Mesenchymal stem cell (in vitro differentiated cells and primary cell): ENCODE results near the gene TRIM33.

Experiments
- DNase-seq: peaks from one replicate; pipeline ENCODE4 v3.0.0-alpha.2; 2013
- H2AFZ ChIP-seq: one replicate; pipeline ENCODE4 v1.6.1; 2013; ENCODE audit warnings: low read depth, mild to moderate bottlenecking, control low read depth, inconsistent platforms, low read length, moderate library complexity
- H2AK5ac ChIP-seq: 2 replicates; pipeline ENCODE4 v1.6.1; 2013; ENCODE audit warnings: low read length, moderate library complexity, mild to moderate bottlenecking, inconsistent platforms; ENCODE audit not compliant: severe bottlenecking
- H2BK120ac ChIP-seq: one replicate; pipeline ENCODE4 v1.6.1; 2013; ENCODE audit warnings: low read depth, mild to moderate bottlenecking, inconsistent platforms, low read length, moderate library complexity
- H2BK12ac ChIP-seq, 2 experiments: one replicate each; pipeline ENCODE4 v1.6.1; 2013; ENCODE audit warnings: inconsistent platforms in 2 of 2, low read length in 2 of 2, mild to moderate bottlenecking in 2 of 2, moderate library complexity in 2 of 2, control low read depth in 1 of 2
- H2BK15ac ChIP-seq: one replicate; pipeline ENCODE4 v1.6.1; 2013; ENCODE audit warnings: mild to moderate bottlenecking, low read depth, inconsistent platforms; ENCODE audit not compliant: poor library complexity, severe bottlenecking
- H2BK5ac ChIP-seq: 2 replicates; pipeline ENCODE4 v1.6.1; 2013; ENCODE audit warnings: low read depth, mild to moderate bottlenecking, low read length, control low read depth, inconsistent platforms; ENCODE audit not compliant: poor library complexity, severe bottlenecking
- H3K14ac ChIP-seq, 2 experiments: one replicate each; pipeline ENCODE4 v1.6.1; 2013; ENCODE audit warnings: inconsistent platforms in 2 of 2, low read length in 2 of 2, control low read depth in 1 of 2, mild to moderate bottlenecking in 1 of 2, moderate library complexity in 1 of 2
- H3K18ac ChIP-seq, 2 experiments: one replicate each; pipeline ENCODE4 v1.6.1; 2013; ENCODE audit warnings: inconsistent platforms in 2 of 2, low read length in 2 of 2, control low read depth in 1 of 2, low read depth in 1 of 2, mild to moderate bottlenecking in 1 of 2
- H3K23ac ChIP-seq, 2 experiments: one replicate each; pipeline ENCODE4 v1.6.1; 2013; ENCODE audit warnings: inconsistent platforms in 2 of 2, low read length in 2 of 2, mild to moderate bottlenecking in 2 of 2, moderate library complexity in 2 of 2, control low read depth in 1 of 2
- H3K27ac ChIP-seq: 2 replicates; pipeline ENCODE4 v1.5.1; 2013; ENCODE audit warnings: mild to moderate bottlenecking, moderate library complexity, low read length, control low read depth, inconsistent platforms; ENCODE audit not compliant: poor library complexity, severe bottlenecking
- H3K27me3 ChIP-seq, 2 experiments: 2 replicates each; pipeline versions ENCODE4 v1.6.1 to v1.7.0; 2013; ENCODE audit warnings: low read length in 2 of 2, mild to moderate bottlenecking in 2 of 2, moderate library complexity in 2 of 2, control low read depth in 1 of 2, inconsistent platforms in 1 of 2; ENCODE audit not compliant: control insufficient read depth in 1 of 2, insufficient read depth in 1 of 2
- H3K36me3 ChIP-seq, 2 experiments: 2 replicates each; pipeline versions ENCODE4 v1.6.1 to v1.7.0; 2013; ENCODE audit warnings: low read length in 2 of 2, control low read depth in 1 of 2, inconsistent platforms in 1 of 2, low read depth in 1 of 2, mild to moderate bottlenecking in 1 of 2; ENCODE audit not compliant: insufficient read depth in 2 of 2, control insufficient read depth in 1 of 2
- H3K4ac ChIP-seq, 2 experiments: one replicate each; pipeline ENCODE4 v1.6.1; 2013; ENCODE audit warnings: inconsistent platforms in 2 of 2, low read length in 2 of 2, mild to moderate bottlenecking in 2 of 2, moderate library complexity in 2 of 2, control low read depth in 1 of 2, low read depth in 1 of 2
- H3K4me1 ChIP-seq: 2 replicates; pipeline ENCODE4 v1.6.1; 2013; ENCODE audit warnings: low read depth, low read length, control low read depth; ENCODE audit not compliant: control insufficient read depth, insufficient read depth
- H3K4me2 ChIP-seq: 2 replicates; pipeline ENCODE4 v1.6.1; 2013; ENCODE audit warnings: low read length, mild to moderate bottlenecking, inconsistent platforms; ENCODE audit not compliant: poor library complexity, severe bottlenecking
- H3K4me3 ChIP-seq, 2 experiments: 2 replicates each; pipeline versions ENCODE4 v1.5.1 to v1.7.0; 2013; ENCODE audit warnings: low read length in 2 of 2, mild to moderate bottlenecking in 2 of 2, control low read depth in 1 of 2, low read depth in 1 of 2; ENCODE audit not compliant: insufficient read depth in 1 of 2
- H3K79me1 ChIP-seq: replicated peaks from 2 replicates; pipeline ENCODE4 v1.6.1; 2013; ENCODE audit warnings: mild to moderate bottlenecking, control low read depth, low read length, inconsistent platforms; ENCODE audit not compliant: poor library complexity, severe bottlenecking
- H3K9ac ChIP-seq: 2 replicates; pipeline ENCODE4 v1.7.0; 2013; ENCODE audit warnings: mild to moderate bottlenecking, low read length, moderate library complexity
- H3K9me3 ChIP-seq: 2 replicates; pipeline ENCODE4 v1.7.0; 2013; ENCODE audit warnings: mild to moderate bottlenecking, low read length; ENCODE audit not compliant: control insufficient read depth
- H4K8ac ChIP-seq: one replicate; pipeline ENCODE4 v1.6.1; 2013; ENCODE audit warnings: inconsistent platforms, mild to moderate bottlenecking, low read length, moderate library complexity
- H4K91ac ChIP-seq: one replicate; pipeline ENCODE4 v1.6.1; 2013; ENCODE audit warnings: mild to moderate bottlenecking, low read length, inconsistent platforms
- WGBS: methylation state at CpG from one replicate; pipeline ENCODE4 v1.1.7; 2013; ENCODE audit warnings: mixed read lengths; 5-methylcytosine and 5-hydroxymethylcytosine counted together

Gene TRIM33

DNA sequence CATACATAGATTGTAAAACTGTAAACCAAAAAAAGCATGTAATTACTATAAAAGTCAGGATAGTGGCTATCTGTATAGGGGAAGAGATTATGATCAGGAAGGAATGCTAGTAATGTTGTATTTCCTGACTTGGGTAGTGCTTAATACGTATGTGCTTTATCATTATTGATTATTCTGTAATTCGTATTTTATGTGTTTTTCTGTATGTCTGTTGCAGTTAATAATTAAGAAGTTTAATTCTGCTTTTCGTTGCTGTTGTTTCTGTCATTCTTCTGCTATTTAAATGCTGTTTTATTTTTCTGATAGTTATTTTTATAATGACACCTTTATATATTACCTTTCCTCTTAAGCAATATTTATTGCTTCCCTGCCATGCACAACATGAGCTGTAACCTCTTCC is 29.3 kb upstream of the TRIM33 start:
- peaks cover 0 to 5% of the 10 kb centered on the region in 2 experiments for H3K27me3 ChIP-seq
- no peak overlapping the region for H3K9ac ChIP-seq
- H2BK12ac ChIP-seq = no peak overlapping the region
- H3K79me1 ChIP-seq = no peaks in the 10 kb centered on the region
- H4K91ac ChIP-seq = no peak overlapping the region
- no peak overlapping the region for H3K4ac ChIP-seq
- H3K18ac ChIP-seq = no peak overlapping the region
- 30% methylated on average over 2 of the region's 3 CpGs for WGBS
- DNase-seq = no peak
- no peak overlapping the region for H2BK5ac ChIP-seq
- H3K14ac ChIP-seq = no peak overlapping the region
- no peak overlapping the region for H2BK120ac ChIP-seq
- H3K4me1 ChIP-seq = no peaks in the 10 kb centered on the region
- H3K9me3 ChIP-seq = no peaks in the 10 kb centered on the region
- H3K4me3 ChIP-seq = no peak overlapping the region
- H2AK5ac ChIP-seq = no peak overlapping the region
- no peak overlapping the region for H2BK15ac ChIP-seq
- no peak overlapping the region for H2AFZ ChIP-seq
- no peak overlapping the region for H3K4me2 ChIP-seq
- no peaks in the 10 kb centered on the region for H3K36me3 ChIP-seq
- no peak overlapping the region for H3K27ac ChIP-seq
- H4K8ac ChIP-seq = no peak overlapping the region
- H3K23ac ChIP-seq = no peak overlapping the region

DNA sequence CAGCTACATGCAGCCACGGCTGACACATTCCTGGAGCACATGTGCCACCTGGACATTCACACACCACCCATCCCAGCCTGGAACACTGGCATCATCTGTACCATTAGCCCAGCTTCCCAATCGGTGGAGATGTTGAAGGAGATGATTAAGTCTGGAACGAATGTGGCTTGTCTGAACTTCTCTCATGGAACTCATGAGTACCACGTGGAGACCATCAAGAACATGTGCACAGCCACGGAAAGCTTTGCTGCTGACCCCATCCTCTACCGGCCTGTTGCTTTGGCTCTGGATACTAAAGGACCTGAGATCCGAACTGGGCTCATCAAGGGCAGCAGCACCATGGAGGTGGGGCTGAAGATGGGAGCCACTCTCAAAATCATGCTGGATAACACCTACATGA is 25.0 kb upstream of the TRIM33 start:
- 89% methylated on average over 7 of the region's 7 CpGs for WGBS
- peak overlapping the region in 1 of 2 experiments; percentile 66 for H3K14ac ChIP-seq
- H3K9ac ChIP-seq = no peak overlapping the region
- no peak overlapping the region for H3K23ac ChIP-seq
- H3K4me3 ChIP-seq = no peak overlapping the region
- no peaks in the 10 kb centered on the region for H3K36me3 ChIP-seq
- no peak overlapping the region for H2AK5ac ChIP-seq
- H4K91ac ChIP-seq = no peak overlapping the region
- H3K4me2 ChIP-seq = no peak overlapping the region
- no peak overlapping the region for H4K8ac ChIP-seq
- no peak overlapping the region for H2BK15ac ChIP-seq
- H2BK120ac ChIP-seq = no peak overlapping the region
- H3K4me1 ChIP-seq = no peaks in the 10 kb centered on the region
- no peaks in the 10 kb centered on the region for H3K79me1 ChIP-seq
- no peak overlapping the region for H3K18ac ChIP-seq
- DNase-seq = no peak
- no peak overlapping the region for H3K27ac ChIP-seq
- H2BK12ac ChIP-seq = no peak overlapping the region
- no peaks in the 10 kb centered on the region for H3K9me3 ChIP-seq
- H2BK5ac ChIP-seq = no peak overlapping the region
- H3K4ac ChIP-seq = no peak overlapping the region
- peaks cover 0 to 5% of the 10 kb centered on the region in 2 experiments for H3K27me3 ChIP-seq
- H2AFZ ChIP-seq = no peak overlapping the region

DNA sequence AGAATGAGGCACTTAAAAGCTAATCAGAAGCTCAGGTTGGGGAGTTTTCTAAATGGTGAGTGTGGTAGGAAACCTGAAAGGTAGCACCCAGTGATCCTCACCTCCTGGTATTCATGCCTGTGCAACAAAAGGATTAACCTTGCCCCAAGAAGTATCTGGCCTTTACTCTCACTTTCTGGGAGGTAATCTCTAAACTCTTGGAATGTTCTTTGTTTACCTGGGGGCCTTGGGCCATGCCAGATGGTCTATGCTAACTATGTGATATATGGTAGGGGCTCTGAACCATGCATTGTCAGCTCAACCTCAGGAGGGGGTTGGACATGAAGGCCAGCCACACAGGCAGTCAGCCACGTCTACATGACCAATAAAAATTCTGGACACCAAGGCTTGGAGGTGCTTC is 24.4 kb upstream of the TRIM33 start:
- Histone ChIP-seq H3K27me3 (peaks cover 0 to 5% of the 10 kb centered on the region in 2 experiments), H3K4me1 (no peaks in the 10 kb centered on the region), H4K91ac (no peak overlapping the region), H3K14ac (no peak overlapping the region), H3K79me1 (no peaks in the 10 kb centered on the region), H2BK12ac (no peak overlapping the region), H2AFZ (no peak overlapping the region), H3K23ac (no peak overlapping the region), H2BK5ac (no peak overlapping the region), H2AK5ac (no peak overlapping the region), H4K8ac (no peak overlapping the region), H3K18ac (no peak overlapping the region), H2BK15ac (no peak overlapping the region), H3K4ac (no peak overlapping the region), H3K4me2 (no peak overlapping the region), H2BK120ac (no peak overlapping the region), H3K27ac (no peak overlapping the region), H3K9me3 (no peaks in the 10 kb centered on the region), H3K36me3 (no peaks in the 10 kb centered on the region), H3K9ac (no peak overlapping the region), H3K4me3 (no peak overlapping the region)
- 64% methylated on average over 1 of the region's 1 CpG for WGBS
- no peak for DNase-seq

DNA sequence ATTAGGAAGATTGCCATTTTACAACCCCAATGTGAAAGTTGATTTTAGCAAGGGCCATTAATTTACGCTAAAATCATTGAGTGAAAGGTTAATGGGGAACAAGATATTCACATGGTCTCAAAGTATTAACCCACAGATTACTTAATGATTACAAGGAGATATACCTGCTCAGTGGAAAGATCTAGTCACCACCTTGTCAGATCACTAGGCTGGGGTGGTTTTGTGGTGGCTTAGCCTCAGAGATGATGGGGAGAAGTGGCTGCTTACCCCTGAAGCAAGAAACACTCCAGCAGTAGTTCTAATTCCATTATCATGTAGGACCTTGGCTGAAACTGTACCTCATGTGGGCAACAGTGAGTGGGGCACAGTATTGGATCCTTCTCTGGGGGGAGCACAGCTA is 20.1 kb upstream of the TRIM33 start:
- H3K9me3 ChIP-seq = no peaks in the 10 kb centered on the region
- H2BK12ac ChIP-seq = no peak overlapping the region
- H3K4me1 ChIP-seq = no peaks in the 10 kb centered on the region
- no peak overlapping the region for H3K23ac ChIP-seq
- no peaks in the 10 kb centered on the region for H3K36me3 ChIP-seq
- H3K4me2 ChIP-seq = no peak overlapping the region
- no peak overlapping the region for H2BK15ac ChIP-seq
- H2BK5ac ChIP-seq = no peak overlapping the region
- H2BK120ac ChIP-seq = no peak overlapping the region
- no peak overlapping the region for H3K4me3 ChIP-seq
- no peak overlapping the region for H4K91ac ChIP-seq
- no peak overlapping the region for H3K4ac ChIP-seq
- no peak overlapping the region for H3K9ac ChIP-seq
- H3K79me1 ChIP-seq = no peaks in the 10 kb centered on the region
- H3K27ac ChIP-seq = no peak overlapping the region
- DNase-seq = no peak
- no peak overlapping the region for H3K18ac ChIP-seq
- H2AFZ ChIP-seq = no peak overlapping the region
- H3K27me3 ChIP-seq = peaks cover 0 to 2% of the 10 kb centered on the region in 2 experiments
- H2AK5ac ChIP-seq = no peak overlapping the region
- H4K8ac ChIP-seq = no peak overlapping the region
- no CpG with 5 or more reads among the region's 1 CpG for WGBS
- H3K14ac ChIP-seq = no peak overlapping the region
